GM23338 (cell line): ENCODE measurements around the gene OR5AS1. TPM values are rescaled to one million over a fixed set of nuclear protein-coding genes. Genes with fewer than 3 reads are reported as not detected.

Experiments used
- ATAC-seq: fragments of 200-7000 bp; cut with Tn5 transposase; 3 replicates; pipeline ENCODE4 v1.9.1; 2020
- DNase-seq: peaks from one replicate; pipeline ENCODE4 v3.0.0-alpha.2; 2015; ENCODE audit warnings: low spot score
- H2AFZ ChIP-seq: fragments of 200-600 bp; sonication (generic); 2 replicates; pipeline ENCODE4 v1.8.0; 2016; ENCODE audit warnings: antibody characterized with exemption, mild to moderate bottlenecking, moderate library complexity
- H3F3A ChIP-seq: fragments of 200-600 bp; sonication (generic); replicated peaks from 2 replicates; pipeline ENCODE4 v1.8.0; 2017; ENCODE audit warnings: antibody characterized with exemption, mixed run types, low read depth
- H3K27ac ChIP-seq: fragments of 200-600 bp; sonication (generic); 2 replicates; pipeline ENCODE4 v1.6.1; 2016; ENCODE audit warnings: low read depth
- H3K27me3 ChIP-seq: fragments of 200-600 bp; sonication (generic); 2 replicates; pipeline ENCODE4 v1.8.0; 2016; ENCODE audit warnings: mild to moderate bottlenecking, mixed run types, moderate library complexity; ENCODE audit not compliant: insufficient read depth
- H3K36me3 ChIP-seq: fragments of 200-600 bp; sonication (generic); 2 replicates; pipeline ENCODE4 v1.8.0; 2016; ENCODE audit warnings: mild to moderate bottlenecking; ENCODE audit not compliant: insufficient read depth
- H3K4me1 ChIP-seq: fragments of 200-600 bp; sonication (generic); 2 replicates; pipeline ENCODE4 v1.8.0; 2016; ENCODE audit warnings: mild to moderate bottlenecking, moderate library complexity; ENCODE audit not compliant: insufficient read depth
- H3K4me2 ChIP-seq: fragments of 200-600 bp; sonication (generic); 2 replicates; pipeline ENCODE4 v1.7.1; 2017; ENCODE audit warnings: mixed run types
- H3K4me3 ChIP-seq: fragments of 200-600 bp; sonication (generic); 2 replicates; pipeline ENCODE4 v1.6.1; 2016; ENCODE audit warnings: mixed run types
- H3K79me2 ChIP-seq: fragments of 200-600 bp; sonication (generic); replicated peaks from 2 replicates; pipeline ENCODE4 v1.8.0; 2017; ENCODE audit warnings: mild to moderate bottlenecking; ENCODE audit not compliant: insufficient read depth
- H3K9me2 ChIP-seq: fragments of 200-600 bp; sonication (generic); 2 replicates; pipeline ENCODE4 v1.8.0; 2017; ENCODE audit not compliant: insufficient read depth
- H4K20me1 ChIP-seq: fragments of 200-600 bp; sonication (generic); replicated peaks from 2 replicates; pipeline ENCODE4 v1.8.0; 2017; ENCODE audit warnings: mild to moderate bottlenecking; ENCODE audit not compliant: insufficient read depth
- H3K27ac Mint-ChIP-seq: 2 replicates; pipeline ENCODE4 v1.8.0; 2020; ENCODE audit warnings: inconsistent platforms, mild to moderate bottlenecking, moderate library complexity, mixed read lengths
- H3K27me3 Mint-ChIP-seq: 3 replicates; pipeline ENCODE4 v1.8.0; 2022; ENCODE audit warnings: low read depth, mild to moderate bottlenecking, moderate library complexity, mixed read lengths, inconsistent platforms; ENCODE audit not compliant: insufficient read depth, poor library complexity
- H3K36me3 Mint-ChIP-seq: 3 replicates; pipeline ENCODE4 v1.8.0; 2021; ENCODE audit warnings: low read depth, mild to moderate bottlenecking, inconsistent platforms, moderate library complexity, mixed read lengths
- H3K4me1 Mint-ChIP-seq: 3 replicates; pipeline ENCODE4 v1.8.0; 2020; ENCODE audit warnings: mild to moderate bottlenecking, inconsistent platforms, mixed read lengths
- H3K4me3 Mint-ChIP-seq: 3 replicates; pipeline ENCODE4 v1.8.0; 2021; ENCODE audit warnings: moderate library complexity, mild to moderate bottlenecking, inconsistent platforms, mixed read lengths
- H3K9me3 Mint-ChIP-seq: 3 replicates; pipeline ENCODE4 v1.8.0; 2020; ENCODE audit warnings: moderate library complexity, mild to moderate bottlenecking, inconsistent platforms, mixed read lengths
- CREB1 ChIP-seq: fragments of 250-450 bp; sonication (Bioruptor Pico); IDR thresholded peaks from 2 replicates; pipeline ENCODE4 v1.5.0; 2020; ENCODE audit warnings: low read depth, mild to moderate bottlenecking, moderate library complexity
- CTCF ChIP-seq, 2 experiments: fragments of 200-600 bp in 1 of 2; sonication (generic) in 1 of 2; conservative IDR thresholded peaks; 2 replicates each; pipeline versions ENCODE4 v1.5.1 to v1.6.1; 2016 to 2017; ENCODE audit warnings: antibody characterized with exemption in 2 of 2, low read depth in 2 of 2, mild to moderate bottlenecking in 2 of 2, moderate library complexity in 1 of 2
- ETS1 ChIP-seq: IDR thresholded peaks from 2 replicates; pipeline ENCODE4 v1.6.1; 2016; ENCODE audit warnings: antibody characterized with exemption
- EZH2 ChIP-seq: fragments of 200-600 bp; sonication (generic); IDR thresholded peaks from one replicate; pipeline ENCODE4 v1.8.0; 2017; ENCODE audit warnings: antibody characterized with exemption, mild to moderate bottlenecking, low read depth; ENCODE audit not compliant: unreplicated experiment
- EZH2phosphoT487 ChIP-seq: fragments of 200-600 bp; sonication (generic); IDR thresholded peaks from one replicate; pipeline ENCODE4 v1.8.1; 2018; ENCODE audit warnings: antibody characterized with exemption; ENCODE audit not compliant: unreplicated experiment
- JUNB ChIP-seq: IDR thresholded peaks from one replicate; pipeline ENCODE4 v1.6.1; 2016; ENCODE audit warnings: antibody characterized with exemption; ENCODE audit not compliant: unreplicated experiment
- NANOG ChIP-seq: IDR thresholded peaks from 2 replicates; pipeline ENCODE4 v1.6.1; 2016; ENCODE audit warnings: antibody characterized with exemption, borderline replicate concordance
- POLR2AphosphoS5 ChIP-seq: IDR thresholded peaks from 2 replicates; pipeline ENCODE4 v1.6.1; 2016; ENCODE audit warnings: antibody characterized with exemption, low read depth
- REST ChIP-seq: IDR thresholded peaks from one replicate; pipeline ENCODE4 v1.6.1; 2018; ENCODE audit warnings: antibody characterized with exemption; ENCODE audit not compliant: unreplicated experiment
- STAT1 ChIP-seq: IDR thresholded peaks from one replicate; pipeline ENCODE4 v1.6.1; 2016; ENCODE audit warnings: antibody characterized with exemption; ENCODE audit not compliant: unreplicated experiment
- ZNF114 ChIP-seq: fragments of 250-450 bp; sonication (Bioruptor Pico); IDR thresholded peaks from 2 replicates; pipeline ENCODE4 v1.5.0; 2020; ENCODE audit warnings: mild to moderate bottlenecking, moderate library complexity
- ZNF331 ChIP-seq: fragments of 250-450 bp; sonication (Bioruptor Pico); IDR thresholded peaks from 2 replicates; pipeline ENCODE4 v1.5.0; 2020; ENCODE audit warnings: low read depth, mild to moderate bottlenecking, moderate library complexity
- ZNF462 ChIP-seq: fragments of 250-450 bp; sonication (Bioruptor Pico); IDR thresholded peaks from 2 replicates; pipeline ENCODE4 v1.5.0; 2020; ENCODE audit warnings: mild to moderate bottlenecking, moderate library complexity
- long read RNA-seq: library from polyadenylated mRNA; unstranded; transcript quantifications from one replicate; pipeline ENCODE4 v2.0.0, GENCODE V29; 2020; ENCODE audit not compliant: unreplicated experiment
- polyA plus RNA-seq: library from polyadenylated mRNA; unstranded; fragments of >200 nt; fragmentation: Nextera tagmentation; extraction: Ambion mirVana; gene quantifications from 2 replicates; pipeline ENCODE4 v1.2.1, GENCODE V29; 2016
- total RNA-seq: library from RNA; depleted of rRNA; stranded (reverse); fragments of >200 nt; shearing (Covaris generic); gene quantifications from 2 replicates; pipeline ENCODE4 v1.2.3, GENCODE V29; 2014; rRNA removed

The OR5AS1 gene
- not detected in 2 replicates for total RNA-seq
- not detected in 2 replicates for polyA plus RNA-seq
- long read RNA-seq = 0 reads

GRCh38 chr11:56027354-56027753 lies at the start of gene OR5AS1:
Gene OR5AS1, plus strand, starts transcription at chr11:56027654. Its CDS starts 2,765 bp downstream, at chr11:56030419.
- Histone ChIP-seq H3K36me3 (no peaks in the 10 kb centered on the region), H4K20me1 (no peaks in the 10 kb centered on the region), H3K79me2 (no peaks in the 10 kb centered on the region), H3K9me2 (no peaks in the 10 kb centered on the region), H3K4me2 (no peak within 1 kb of the TSS), H3F3A (no peaks in the 10 kb centered on the region), H3K27me3 (no peaks in the 10 kb centered on the region), H2AFZ (no peak within 1 kb of the TSS), H3K4me3 (no peak within 1 kb of the TSS), H3K27ac (no peak within 1 kb of the TSS), H3K4me1 (no peaks in the 10 kb centered on the region)
- no peak for DNase-seq
- no peaks in the 10 kb centered on the region for H3K4me1 Mint-ChIP-seq
- TF ChIP-seq JUNB (no peak), CTCF (conservative IDR thresholded peaks at IDR 0.05; ENCODE audit: low read depth in 2 of 2) (no peak), ZNF462 (CRISPR knock-in tag) (no peak), POLR2AphosphoS5 (no peak), EZH2phosphoT487 (no peak), EZH2 (no peak), ZNF114 (no peak), REST (no peak), STAT1 (no peak), CREB1 (CRISPR knock-in tag) (no peak), ZNF331 (CRISPR knock-in tag) (no peak), ETS1 (no peak), NANOG (no peak)
- peaks cover 3% of the 10 kb centered on the region; the same call in 2 of the 3 replicates for H3K9me3 Mint-ChIP-seq
- H3K4me3 Mint-ChIP-seq = no peak within 1 kb of the TSS
- peaks cover 3% of the 10 kb centered on the region for H3K27me3 Mint-ChIP-seq
- no peaks in the 10 kb centered on the region for H3K36me3 Mint-ChIP-seq
- no peak within 1 kb of the TSS for H3K27ac Mint-ChIP-seq
- ATAC-seq = no peak
